HG02885 (cell line): Measurements from ENCODE around the gene HOXD1.

Experiments
- ATAC-seq: cut with Tn5 transposase; IDR thresholded peaks from one replicate; pipeline ENCODE4 v1.9.1; 2021; ENCODE audit warnings: mild to moderate bottlenecking; ENCODE audit not compliant: unreplicated experiment, poor library complexity

HOXD1 gene

DNA sequence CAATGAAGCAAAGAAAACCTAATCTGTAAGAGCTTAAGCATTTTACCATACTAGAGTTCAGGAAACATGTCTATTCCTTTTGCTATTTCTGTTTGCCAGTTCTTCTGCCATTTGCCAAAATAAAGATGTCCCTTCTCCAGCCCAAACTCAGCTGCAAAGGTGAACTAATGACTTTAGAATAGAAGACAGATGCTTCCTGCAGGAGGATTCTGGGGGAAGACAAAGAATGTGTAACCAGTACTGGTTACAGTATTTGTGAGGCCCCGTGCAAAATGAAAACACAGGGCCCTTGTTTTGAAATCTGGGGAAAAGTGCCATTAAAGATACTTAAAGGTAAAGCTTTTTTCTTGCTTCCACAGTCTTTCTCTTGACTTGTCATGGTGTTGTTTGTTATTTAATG lies 46.5 kb downstream of the HOXD1 start:
- no peak for ATAC-seq

DNA sequence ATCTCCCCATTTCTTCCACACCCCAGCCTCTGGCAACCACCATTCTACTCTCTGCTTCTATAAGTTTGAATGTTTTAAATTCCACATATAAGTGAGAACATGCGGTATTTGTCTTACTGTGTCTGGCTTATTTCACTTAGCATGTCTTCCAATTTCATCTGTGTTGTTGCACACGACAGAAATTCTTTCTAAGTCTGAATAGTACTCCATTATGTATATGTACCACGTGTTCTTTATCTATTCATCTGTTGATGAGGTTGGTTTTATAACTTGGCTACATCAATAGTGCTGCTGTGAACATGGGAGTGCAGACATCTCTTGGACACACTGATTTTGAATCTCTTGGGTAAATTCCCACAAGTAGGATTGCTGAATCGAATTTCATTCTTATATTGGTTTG lies 49.0 kb downstream of the HOXD1 start:
- ATAC-seq = no peak

DNA sequence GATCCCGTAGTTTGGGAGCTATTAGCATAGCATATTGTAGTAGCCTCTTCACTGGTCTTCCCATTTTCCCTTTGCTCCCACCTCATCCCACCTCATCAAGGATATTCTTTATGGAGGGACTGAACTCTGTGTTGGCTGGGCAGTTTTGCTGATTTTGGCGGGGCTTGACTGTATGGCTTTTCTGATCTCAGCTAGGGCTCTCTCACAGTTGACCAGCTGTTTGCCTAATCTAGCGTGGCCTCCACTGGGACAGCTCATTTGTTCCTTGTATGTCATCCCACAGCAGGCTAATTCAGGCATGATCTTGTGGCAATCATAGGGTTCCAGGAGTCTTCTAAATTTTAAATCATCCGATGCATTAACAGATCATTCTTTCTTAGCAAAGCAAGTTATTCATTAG lies 50.6 kb downstream of the HOXD1 start:
- ATAC-seq = no peak

DNA sequence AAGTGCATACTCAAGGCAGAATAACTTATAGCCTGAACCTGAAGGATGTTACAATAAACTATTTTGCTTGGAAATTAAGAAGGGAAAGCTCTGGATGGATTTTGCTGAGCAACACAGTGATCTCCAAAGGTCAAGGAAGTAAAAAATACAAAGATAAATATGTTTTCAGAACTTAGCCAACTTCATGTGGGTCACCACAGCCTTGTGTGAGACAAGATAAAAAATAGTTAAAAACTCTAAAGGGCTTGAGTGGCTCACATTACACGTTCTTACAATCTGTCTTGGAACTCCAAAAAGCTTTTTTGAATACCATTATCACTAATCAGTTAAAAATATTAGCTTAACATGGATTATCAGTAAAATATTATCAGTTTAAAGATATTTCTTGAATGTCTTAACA lies 51.8 kb downstream of the HOXD1 start:
- ATAC-seq = no peak
